ENCODE data around the gene ALK. TPM values are rescaled to one million over a fixed set of nuclear protein-coding genes. Genes with fewer than 3 reads are reported as not detected.

ALK gene
- total RNA-seq, 1 donor from 2014 or later, result 1.1 TPM

- no peak for TF ChIP-seq CTCF (IDR thresholded peaks at IDR 0.05)
- ATAC-seq (no peak), DNase-seq (no peak)
- H3K27me3 ChIP-seq (ENCODE audit: low read depth), result no peaks in the 10 kb centered on the region
- intact Hi-C loops (cut with DNase I), result no loop called here
- H3K27ac ChIP-seq, result no peak overlapping the region
- no peaks in the 10 kb centered on the region for H3K4me1 ChIP-seq
- no peaks in the 10 kb centered on the region for H3K36me3 ChIP-seq
- H3K4me3 ChIP-seq, result no peak overlapping the region
- H3K9me3 ChIP-seq, result no peaks in the 10 kb centered on the region
Observed at GRCh38 chr2:29360016-29360784, 561.2 kb downstream of the ALK start.

- no peaks in the 10 kb centered on the region for H3K27me3 ChIP-seq (ENCODE audit: low read depth)
- H3K4me3 ChIP-seq, result no peak overlapping the region
- no peak for TF ChIP-seq CTCF (IDR thresholded peaks at IDR 0.05)
- no peak for ATAC-seq
- H3K9me3 ChIP-seq, result no peaks in the 10 kb centered on the region
- DNase-seq, result no peak
- no peaks in the 10 kb centered on the region for H3K4me1 ChIP-seq
- no peak overlapping the region for H3K27ac ChIP-seq
- intact Hi-C loops (cut with DNase I), result no loop called here
- H3K36me3 ChIP-seq, result no peaks in the 10 kb centered on the region
Observed at GRCh38 chr2:29353403-29353991, 567.9 kb downstream of the ALK start.

GRCh38 chr2:29351916-29352591 is 569.3 kb downstream of the ALK start:
- Histone ChIP-seq H3K4me1 (no peaks in the 10 kb centered on the region), H3K4me3 (no peak overlapping the region), H3K27ac (no peak overlapping the region), H3K9me3 (no peaks in the 10 kb centered on the region), H3K27me3 (ENCODE audit: low read depth) (no peaks in the 10 kb centered on the region), H3K36me3 (no peaks in the 10 kb centered on the region)
- DNase-seq, result no peak
- no peak for TF ChIP-seq CTCF (IDR thresholded peaks at IDR 0.05)
- intact Hi-C loops (cut with DNase I), result no loop called here
- no peak for ATAC-seq

GRCh38 chr2:29351248-29351647 is 570.1 kb downstream of the ALK start:
- intact Hi-C loops (cut with DNase I), result no loop called here
- no peak for DNase-seq
- no peaks in the 10 kb centered on the region for H3K36me3 ChIP-seq

More at GRCh38 chr2:29351248-29351647, 570.1 kb downstream of the ALK start:
- no peaks in the 10 kb centered on the region for H3K9me3 ChIP-seq
- no peak for TF ChIP-seq CTCF (IDR thresholded peaks at IDR 0.05)
- H3K4me1 ChIP-seq, result no peaks in the 10 kb centered on the region
- H3K4me3 ChIP-seq, result no peak overlapping the region
- H3K27ac ChIP-seq, result no peak overlapping the region
- H3K27me3 ChIP-seq (ENCODE audit: low read depth), result peaks cover 2% of the 10 kb centered on the region
- no peak for ATAC-seq
